ENCODE results near the gene PDE1A.

Gene PDE1A

GRCh38 chr2:182148344-182148743, 278.5 kb downstream of the PDE1A start:
- intact Hi-C loops (cut with DNase I; ENCODE audit: low total_unique reads), result no loop called here
- Histone ChIP-seq H3K36me3 (no peaks in the 10 kb centered on the region), H3K27ac (peak overlapping the region; percentile 42 to 52), H3K9me3 (no peaks in the 10 kb centered on the region), H3K4me3 (no peak overlapping the region), H3K4me1 (peaks cover 0 to 39% (median 13%) of the 10 kb centered on the region in 4 donors), H3K27me3 (no peaks in the 10 kb centered on the region)
- TF ChIP-seq CTCF (IDR thresholded peaks at IDR 0.05), result no peak
- DNase-seq, result peak; percentile 32 to 71

GRCh38 chr2:182144776-182145165, 282.1 kb downstream of the PDE1A start:
- no peaks in the 10 kb centered on the region for H3K36me3 ChIP-seq
- H3K27ac ChIP-seq, result peak overlapping the region; percentile 21 to 38
- H3K4me1 ChIP-seq, result peaks cover 0 to 39% (median 13%) of the 10 kb centered on the region in 4 donors
- H3K27me3 ChIP-seq, result no peaks in the 10 kb centered on the region
- H3K9me3 ChIP-seq, result no peaks in the 10 kb centered on the region
- DNase-seq, result no peak
- intact Hi-C loops (cut with DNase I; ENCODE audit: low total_unique reads), result no loop called here
- H3K4me3 ChIP-seq, result no peak overlapping the region
- TF ChIP-seq CTCF (IDR thresholded peaks at IDR 0.05), result no peak

- Histone ChIP-seq H3K4me3 (no peak overlapping the region), H3K9me3 (no peaks in the 10 kb centered on the region), H3K36me3 (no peaks in the 10 kb centered on the region), H3K27ac (no peak overlapping the region), H3K4me1 (peaks cover 0 to 37% (median 13%) of the 10 kb centered on the region in 4 donors), H3K27me3 (no peaks in the 10 kb centered on the region)
- intact Hi-C loops (cut with DNase I; ENCODE audit: low total_unique reads), result no loop called here
- no peak for TF ChIP-seq CTCF (IDR thresholded peaks at IDR 0.05)
- DNase-seq, result no peak
Measured at GRCh38 chr2:182144041-182144775, 282.6 kb downstream of the PDE1A start.

- no peaks in the 10 kb centered on the region for H3K27me3 ChIP-seq
- H3K27ac ChIP-seq, result no peak overlapping the region
- DNase-seq, result no peak
- no peak overlapping the region for H3K4me3 ChIP-seq
- H3K9me3 ChIP-seq, result no peaks in the 10 kb centered on the region
- H3K36me3 ChIP-seq, result no peaks in the 10 kb centered on the region
- intact Hi-C loops (cut with DNase I; ENCODE audit: low total_unique reads), result no loop called here
- peaks cover 0 to 19% (median 5%) of the 10 kb centered on the region in 4 donors for H3K4me1 ChIP-seq
- TF ChIP-seq CTCF (IDR thresholded peaks at IDR 0.05), result no peak
Measured at GRCh38 chr2:182142062-182142461, 284.8 kb downstream of the PDE1A start.

- H3K27ac ChIP-seq, result no peak overlapping the region
- H3K4me1 ChIP-seq, result peaks cover 0 to 57% (median 6%) of the 10 kb centered on the region in 4 donors
- no peak for TF ChIP-seq CTCF (IDR thresholded peaks at IDR 0.05)
- DNase-seq, result no peak
- intact Hi-C loops (cut with DNase I; ENCODE audit: low total_unique reads), result no loop called here
- H3K4me3 ChIP-seq, result no peak overlapping the region
- H3K27me3 ChIP-seq, result no peaks in the 10 kb centered on the region
- H3K9me3 ChIP-seq, result no peaks in the 10 kb centered on the region
- no peaks in the 10 kb centered on the region for H3K36me3 ChIP-seq
Measured at GRCh38 chr2:182134201-182134600, 292.6 kb downstream of the PDE1A start.
